DOHH2 (cell line): Measurements from ENCODE around the gene R3HDM2.

Source experiments
- H3F3A ChIP-seq: fragments of 200-600 bp; sonication (generic), shearing (Covaris generic); 2 replicates; pipeline ENCODE4 v1.6.0; 2016; ENCODE audit warnings: antibody characterized with exemption, mild to moderate bottlenecking; ENCODE audit not compliant: control insufficient read depth, insufficient read depth
- H3K27ac ChIP-seq: fragments of 200-600 bp; sonication (generic); 2 replicates; pipeline ENCODE4 v1.5.1; 2014; ENCODE audit warnings: low read depth, mild to moderate bottlenecking, low read length, moderate library complexity
- H3K27me3 ChIP-seq: fragments of 200-600 bp; sonication (generic); 2 replicates; pipeline ENCODE4 v1.6.1; 2014; ENCODE audit warnings: mild to moderate bottlenecking, low read length, mixed read lengths; ENCODE audit not compliant: control insufficient read depth
- H3K36me3 ChIP-seq: fragments of 200-600 bp; sonication (generic); 2 replicates; pipeline ENCODE4 v1.6.1; 2014; ENCODE audit warnings: mild to moderate bottlenecking, low read length, moderate library complexity, mixed read lengths; ENCODE audit not compliant: control insufficient read depth
- H3K4me1 ChIP-seq: fragments of 200-600 bp; sonication (generic); 2 replicates; pipeline ENCODE4 v1.6.1; 2014; ENCODE audit warnings: mild to moderate bottlenecking, low read length, mixed read lengths; ENCODE audit not compliant: control insufficient read depth
- H3K4me2 ChIP-seq: fragments of 200-600 bp; sonication (generic); 2 replicates; pipeline ENCODE4 v1.6.0; 2014; ENCODE audit warnings: mild to moderate bottlenecking, low read length, moderate library complexity
- H3K4me3 ChIP-seq: fragments of 200-600 bp; sonication (generic); 2 replicates; pipeline ENCODE4 v1.5.1; 2014; ENCODE audit warnings: mild to moderate bottlenecking, low read length, mixed read lengths
- H3K79me2 ChIP-seq: fragments of 200-600 bp; sonication (generic); 2 replicates; pipeline ENCODE4 v1.6.1; 2014; ENCODE audit warnings: mild to moderate bottlenecking, low read length, mixed read lengths; ENCODE audit not compliant: control insufficient read depth
- H3K9me2 ChIP-seq: fragments of 200-600 bp; sonication (generic); replicated peaks from 2 replicates; pipeline ENCODE4 v1.6.1; 2014; ENCODE audit warnings: mild to moderate bottlenecking, low read length, mixed read lengths; ENCODE audit not compliant: control insufficient read depth
- H3K9me3 ChIP-seq: fragments of 200-600 bp; sonication (generic); 2 replicates; pipeline ENCODE4 v1.6.1; 2014; ENCODE audit warnings: antibody characterized with exemption, low read length, mixed read lengths; ENCODE audit not compliant: control insufficient read depth, insufficient read depth
- H4K20me1 ChIP-seq: fragments of 200-600 bp; sonication (generic); 2 replicates; pipeline ENCODE4 v1.6.0; 2014; ENCODE audit warnings: low read depth, mild to moderate bottlenecking, antibody characterized with exemption, low read length, moderate library complexity; ENCODE audit not compliant: control insufficient read depth, insufficient read depth
- CTCF ChIP-seq: fragments of 200-600 bp; sonication (generic); IDR thresholded peaks from one replicate; pipeline ENCODE4 v1.5.1; 2014; ENCODE audit warnings: antibody characterized with exemption, mild to moderate bottlenecking, low read depth, low read length; ENCODE audit not compliant: poor library complexity, severe bottlenecking
- EZH2phosphoT487 ChIP-seq: fragments of 200-600 bp; sonication (generic); IDR thresholded peaks from 2 replicates; pipeline ENCODE4 v1.6.1; 2017; ENCODE audit warnings: borderline replicate concordance, mild to moderate bottlenecking, antibody characterized with exemption, low read length, moderate library complexity, mixed read lengths

Gene R3HDM2

GRCh38 chr12:57473392-57473791 is 42.5 kb upstream of the R3HDM2 start:
- no peaks in the 10 kb centered on the region for H3K27me3 ChIP-seq
- no peaks in the 10 kb centered on the region for H3K9me2 ChIP-seq
- H3K36me3 ChIP-seq = peaks cover 57% of the 10 kb centered on the region
- no peaks in the 10 kb centered on the region for H3K9me3 ChIP-seq
- peaks cover 26% of the 10 kb centered on the region for H3K4me1 ChIP-seq
- H3K27ac ChIP-seq = no peak overlapping the region
- no peak for TF ChIP-seq EZH2phosphoT487
- no peak for TF ChIP-seq CTCF
- H3F3A ChIP-seq = no peaks in the 10 kb centered on the region
- H3K79me2 ChIP-seq = peaks cover 20% of the 10 kb centered on the region
- no peaks in the 10 kb centered on the region for H4K20me1 ChIP-seq
- no peak overlapping the region for H3K4me3 ChIP-seq
- H3K4me2 ChIP-seq = no peak overlapping the region

GRCh38 chr12:57472391-57472790 is 41.5 kb upstream of the R3HDM2 start:
- no peaks in the 10 kb centered on the region for H3K9me3 ChIP-seq
- H3K27ac ChIP-seq = no peak overlapping the region
- no peak overlapping the region for H3K4me2 ChIP-seq
- H3F3A ChIP-seq = no peaks in the 10 kb centered on the region
- H3K79me2 ChIP-seq = peaks cover 18% of the 10 kb centered on the region
- no peaks in the 10 kb centered on the region for H3K27me3 ChIP-seq
- no peak overlapping the region for H3K4me3 ChIP-seq
- no peak for TF ChIP-seq EZH2phosphoT487
- no peak for TF ChIP-seq CTCF
- H3K9me2 ChIP-seq = no peaks in the 10 kb centered on the region
- H4K20me1 ChIP-seq = no peaks in the 10 kb centered on the region
- H3K4me1 ChIP-seq = peaks cover 26% of the 10 kb centered on the region
- H3K36me3 ChIP-seq = peaks cover 56% of the 10 kb centered on the region

- Histone ChIP-seq H3K27me3 (no peaks in the 10 kb centered on the region), H3K9me3 (no peaks in the 10 kb centered on the region), H3F3A (0 out of 2 replicates have a peak, but pooled peaks cover 3% of the 10 kb centered on the region), H3K9me2 (no peaks in the 10 kb centered on the region), H4K20me1 (no peaks in the 10 kb centered on the region), H3K36me3 (peaks cover 51% of the 10 kb centered on the region; the same call in 1 of the 2 replicates), H3K4me2 (no peak overlapping the region), H3K4me3 (no peak overlapping the region), H3K4me1 (peaks cover 25% of the 10 kb centered on the region), H3K27ac (no peak overlapping the region), H3K79me2 (peaks cover 10% of the 10 kb centered on the region)
- TF ChIP-seq CTCF = no peak
- TF ChIP-seq EZH2phosphoT487 = no peak
These were observed 40.8 kb upstream of the R3HDM2 start for GRCh38 chr12:57471661-57472060.
